Heart right ventricle (tissue), 16 donors: ENCODE measurements around the gene PPP1R14C. TPM values are rescaled to one million over a fixed set of nuclear protein-coding genes. Genes with fewer than 3 reads are reported as not detected.

Experiments
- ATAC-seq, 8 donors: fragments of 200-7000 bp; cut with Tn5 transposase; one replicate each; pipeline ENCODE4 v1.9.1; 2020; ENCODE audit warnings: mild to moderate bottlenecking in 8 of 8, moderate library complexity in 8 of 8, moderate number of reproducible peaks in 1 of 8
- DNase-seq, 2 donors: peaks; one replicate each; pipeline ENCODE4 v3.0.0-alpha.2; 2020
- H3K27ac ChIP-seq, 10 donors: fragments of 200-600 bp; sonication (generic) in 2 of 10; one replicate each; pipeline versions ENCODE4 v1.5.0 to v1.8.0; 2020 to 2022; ENCODE audit warnings: mild to moderate bottlenecking in 3 of 10
- H3K27me3 ChIP-seq, 7 donors: fragments of 200-600 bp; one replicate each; pipeline ENCODE4 v1.8.0; 2021 to 2022; ENCODE audit warnings: mild to moderate bottlenecking in 2 of 7
- H3K36me3 ChIP-seq, 9 donors: fragments of 200-600 bp; sonication (generic) in 1 of 9; one replicate each; pipeline versions ENCODE4 v1.5.0 to v1.8.0; 2020 to 2022; ENCODE audit warnings: mild to moderate bottlenecking in 2 of 9
- H3K4me1 ChIP-seq, 9 donors: fragments of 200-600 bp; sonication (generic) in 1 of 9; one replicate each; pipeline versions ENCODE4 v1.5.0 to v1.8.0; 2020 to 2022; ENCODE audit warnings: mild to moderate bottlenecking in 4 of 9
- H3K4me3 ChIP-seq, 10 donors: fragments of 200-600 bp; sonication (generic) in 2 of 10; one replicate each; pipeline versions ENCODE4 v1.5.0 to v1.8.0; 2020 to 2022; ENCODE audit warnings: mild to moderate bottlenecking in 7 of 10, moderate library complexity in 2 of 10
- H3K9me3 ChIP-seq, 11 donors: fragments of 200-600 bp in 10 of 11; sonication (generic) in 2 of 11; one replicate each; pipeline versions ENCODE4 v1.5.0 to v1.8.0; 2013 to 2022; ENCODE audit warnings: mild to moderate bottlenecking in 2 of 11, control low read depth in 1 of 11, moderate library complexity in 1 of 11
- CTCF ChIP-seq, 9 donors: fragments of 200-600 bp; sonication (generic) in 2 of 9; IDR thresholded peaks; one replicate each; pipeline versions ENCODE4 v1.5.0 to v1.8.0; 2021 to 2022; ENCODE audit warnings: antibody characterized with exemption in 9 of 9, mild to moderate bottlenecking in 5 of 9, moderate library complexity in 1 of 9
- WGBS, 2 donors: extraction: QIAGEN DNeasy Blood & Tissue Kit; methylation state at CpG; one replicate each; pipeline ENCODE4 v1.1.7; 2013; ENCODE audit warnings: inconsistent platforms in 1 of 2; 5-methylcytosine and 5-hydroxymethylcytosine counted together
- intact Hi-C, 10 donors: fragments of 100-400 bp; cut with DNase I; formaldehyde crosslinking; loops; one replicate each; pipeline versions ENCODE4 v1.11.1 to v1.14.2; 2022
- polyA plus RNA-seq, 2 donors: library from polyadenylated mRNA; stranded (reverse); fragments of 200-250 nt; gene quantifications; one replicate each; pipeline ENCODE4 v1.2.3, GENCODE V29; 2013
- total RNA-seq, 10 donors: library from RNA; stranded (reverse); fragmentation: NEBNext Ultra II Directional in 3 of 10; extraction: Animal tissue kit (Norgen Biotek cat#: 25700) in 3 of 10; gene quantifications; one replicate each; pipeline versions ENCODE4 v1.2.1 to v1.2.4, GENCODE V29; 2021 to 2023
- donor health status: Arrhythmogenic right ventricular cardiomyopathy.
- donor health status: ischemic (EF 13 %, LVEDD 7.1; RV severe dilation, severe dysfunction).
- donor health status: healthy with polysubstance abuse.
- donor health status: DM: no; HTN: yes; CAD: no.
- donor health status: DM: no; HTN: no; CAD: no.
- donor health status: ischemic (EF 25% LVEDD 6.9; RV normal size, moderate dysfunction).
- donor health status: ischemic (EF 25% LVEDD 5.7; RV mildly dilated, moderate dysfunction).
- donor health status: healthy.
- donor health status: DM: yes; HTN: yes; CAD: no.
- donor health status: Ischemic cardiomyopathy.
- donor health status: ischemic (EF 35%, LVEDD 5.7; RV mildly dilated, moderate dysfunction).
- donor health status: nonischemic (EF 11% LVEDD 7.7; RV severe dilation, severe dysfunction).
- donor health status: DM: yes; HTN: yes; CAD: no.
- donor health status: PGD.
- donor health status: ischemic (EF 29% LVEDD 5.4; RV normal size, mild dysfunction).
- donor health status: nonischemic (EF 23%, LVEDD 6.1; RV moderate dilation, normal function).

Gene PPP1R14C
- total and polyA plus RNA-seq, 12 donors: 22.6 to 145 (median 92.1) TPM

- intact Hi-C loops: no loop called here
- H3K4me1 ChIP-seq: peaks cover 0 to 12% (median 0%) of the 10 kb centered on the region in 9 donors
- no peak for TF ChIP-seq CTCF (IDR thresholded peaks at IDR 0.05)
- WGBS, 2 donors: 92 to 94% methylated on average over 2 of the region's 2 CpGs
- no peak overlapping the region for H3K4me3 ChIP-seq
- ATAC-seq: no peak
- H3K27me3 ChIP-seq: no peaks in the 10 kb centered on the region
- H3K9me3 ChIP-seq: peaks cover 0 to 25% (median 14%) of the 10 kb centered on the region in 11 donors
- no peaks in the 10 kb centered on the region for H3K36me3 ChIP-seq
- no peak for DNase-seq
- no peak overlapping the region for H3K27ac ChIP-seq
Observed at GRCh38 chr6:150298030-150298380, 155.2 kb downstream of the PPP1R14C start.

DNA sequence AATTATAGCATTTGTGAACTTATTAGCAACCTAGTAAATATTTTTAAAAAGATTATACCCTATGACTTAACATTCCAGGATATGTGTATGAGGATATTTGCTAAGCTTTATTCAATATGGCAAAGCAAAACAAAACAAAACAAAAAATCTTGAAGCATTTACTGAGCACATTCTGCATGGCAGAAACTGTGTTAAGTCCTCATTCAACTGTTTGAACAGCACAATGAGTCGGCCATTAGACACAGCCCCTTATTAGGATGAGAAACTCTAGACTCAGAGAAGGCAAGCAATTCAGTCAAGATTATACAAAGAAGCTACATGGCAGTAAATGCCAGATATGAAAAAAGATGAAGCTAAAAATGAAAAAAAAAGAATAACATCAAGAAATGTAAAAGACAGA, 155.8 kb downstream of the PPP1R14C start:
- Histone ChIP-seq H3K4me3 (no peak overlapping the region), H3K27ac (no peak overlapping the region), H3K4me1 (peaks cover 0 to 6% (median 0%) of the 10 kb centered on the region in 9 donors), H3K27me3 (no peaks in the 10 kb centered on the region), H3K9me3 (peaks cover 0 to 25% (median 14%) of the 10 kb centered on the region in 11 donors), H3K36me3 (no peaks in the 10 kb centered on the region)
- intact Hi-C loops: no loop called here
- 85 to 95% methylated on average over 1 of the region's 1 CpG for WGBS, 2 donors
- no peak for ATAC-seq
- DNase-seq: no peak
- no peak for TF ChIP-seq CTCF (IDR thresholded peaks at IDR 0.05)

Other genes with a start within 250 kb of the PPP1R14C start
- gene RAET1E, start 244.9 kb upstream of the PPP1R14C start, total RNA-seq: 1 to 10 TPM in 1 of 10 donors, under 1 TPM in 6, not detected in 3; 0.15 to 1.4 (median 0.48) TPM
- under 1 TPM; 0.29 to 0.33 TPM for gene RAET1E, start 244.9 kb upstream of the PPP1R14C start, polyA plus RNA-seq
- under 1 TPM in 3 of 10 donors, not detected in 7; 0.21 to 0.37 (median 0.36) TPM for gene RAET1G, start 219.9 kb upstream of the PPP1R14C start, total RNA-seq
- gene RAET1G, start 219.9 kb upstream of the PPP1R14C start, polyA plus RNA-seq: under 1 TPM in 1 of 2 donors, not detected in 1; 0.32 TPM
- 1 to 10 TPM in 5 of 10 donors, under 1 TPM in 5; 0.46 to 2.4 (median 1.0) TPM for gene ULBP2, start 201.0 kb upstream of the PPP1R14C start, total RNA-seq
- 1 to 10 TPM in 1 of 2 donors, not detected in 1; 2.7 TPM for gene ULBP2, start 201.0 kb upstream of the PPP1R14C start, polyA plus RNA-seq
- gene ULBP1, start 179.1 kb upstream of the PPP1R14C start, total RNA-seq: under 1 TPM; 0.13 to 0.46 (median 0.23) TPM
- gene ULBP1, start 179.1 kb upstream of the PPP1R14C start, polyA plus RNA-seq: under 1 TPM; 0.07 to 0.32 TPM
- not detected for gene RAET1L, start 117.5 kb upstream of the PPP1R14C start, total RNA-seq
- under 1 TPM in 1 of 2 donors, not detected in 1; 0.03 TPM for gene RAET1L, start 117.5 kb upstream of the PPP1R14C start, polyA plus RNA-seq
- gene ULBP3, start 73.9 kb upstream of the PPP1R14C start, total RNA-seq: 1 to 10 TPM in 5 of 10 donors, under 1 TPM in 5; 0.52 to 2.1 (median 1.0) TPM
- gene ULBP3, start 73.9 kb upstream of the PPP1R14C start, polyA plus RNA-seq: 1 to 10 TPM in 1 of 2 donors, not detected in 1; 1.3 TPM
- not detected for gene IYD, start 226.0 kb downstream of the PPP1R14C start, total RNA-seq
- gene IYD, start 226.0 kb downstream of the PPP1R14C start, polyA plus RNA-seq: not detected